Measurements from ENCODE around the gene ATP6V1F.

Gene ATP6V1F

GRCh38 chr7:128848289-128849155 is 14.1 kb upstream of the ATP6V1F start:
- DNase-seq (ENCODE audit: low read depth): no peak

GRCh38 chr7:128849156-128849515 is 13.5 kb upstream of the ATP6V1F start:
- DNase-seq (ENCODE audit: low read depth): no peak

- DNase-seq (ENCODE audit: low read depth): no peak
These were observed 12.7 kb upstream of the ATP6V1F start for GRCh38 chr7:128849804-128850490.

- no peak for DNase-seq (ENCODE audit: low read depth)
These were observed 10.0 kb upstream of the ATP6V1F start for GRCh38 chr7:128852537-128853254.

GRCh38 chr7:128853799-128854198 is 8.9 kb upstream of the ATP6V1F start:
- no peak for DNase-seq (ENCODE audit: low read depth)

- no peak for DNase-seq (ENCODE audit: low read depth)
These were observed 8.3 kb upstream of the ATP6V1F start for GRCh38 chr7:128854396-128854795.

GRCh38 chr7:128855559-128855958 is 7.1 kb upstream of the ATP6V1F start:
- DNase-seq (ENCODE audit: low read depth): no peak

- DNase-seq (ENCODE audit: low read depth): no peak
These were observed 6.5 kb upstream of the ATP6V1F start for GRCh38 chr7:128856001-128856718.

- no peak for DNase-seq (ENCODE audit: low read depth)
These were observed 4.0 kb upstream of the ATP6V1F start for GRCh38 chr7:128858380-128859231.

- DNase-seq (ENCODE audit: low read depth): no peak
These were observed 3.2 kb upstream of the ATP6V1F start for GRCh38 chr7:128859232-128860157.

GRCh38 chr7:128860158-128861073 is 2.2 kb upstream of the ATP6V1F start:
- DNase-seq (ENCODE audit: low read depth): no peak

- no peak for DNase-seq (ENCODE audit: low read depth)
These were observed 592 bp upstream of the ATP6V1F start for GRCh38 chr7:128861957-128862570.

- no peak for DNase-seq (ENCODE audit: low read depth)
These were observed 855 bp downstream of the ATP6V1F start for GRCh38 chr7:128863433-128863989.

- DNase-seq (ENCODE audit: low read depth): no peak
These were observed 2.6 kb downstream of the ATP6V1F start for GRCh38 chr7:128865303-128865702.

GRCh38 chr7:128865996-128866877 is 3.6 kb downstream of the ATP6V1F start:
- DNase-seq (ENCODE audit: low read depth): no peak

- no peak for DNase-seq (ENCODE audit: low read depth)
These were observed 4.6 kb downstream of the ATP6V1F start for GRCh38 chr7:128867241-128867640.
